ENCODE data around the gene ATP6V0E1. TPM values are rescaled to one million over a fixed set of nuclear protein-coding genes. Genes with fewer than 3 reads are reported as not detected.
A peak's percentile ranks its signal among the peaks of the same experiment; 100 is the strongest.
"Not testable (repeated sequence)": the region's sequence is repeated elsewhere in the genome, so short reads cannot be mapped to it uniquely, and the experiment has no call there.

ATP6V0E1 gene
- total RNA-seq, 1 donor from 2014 or later: 91.3 TPM

DNA sequence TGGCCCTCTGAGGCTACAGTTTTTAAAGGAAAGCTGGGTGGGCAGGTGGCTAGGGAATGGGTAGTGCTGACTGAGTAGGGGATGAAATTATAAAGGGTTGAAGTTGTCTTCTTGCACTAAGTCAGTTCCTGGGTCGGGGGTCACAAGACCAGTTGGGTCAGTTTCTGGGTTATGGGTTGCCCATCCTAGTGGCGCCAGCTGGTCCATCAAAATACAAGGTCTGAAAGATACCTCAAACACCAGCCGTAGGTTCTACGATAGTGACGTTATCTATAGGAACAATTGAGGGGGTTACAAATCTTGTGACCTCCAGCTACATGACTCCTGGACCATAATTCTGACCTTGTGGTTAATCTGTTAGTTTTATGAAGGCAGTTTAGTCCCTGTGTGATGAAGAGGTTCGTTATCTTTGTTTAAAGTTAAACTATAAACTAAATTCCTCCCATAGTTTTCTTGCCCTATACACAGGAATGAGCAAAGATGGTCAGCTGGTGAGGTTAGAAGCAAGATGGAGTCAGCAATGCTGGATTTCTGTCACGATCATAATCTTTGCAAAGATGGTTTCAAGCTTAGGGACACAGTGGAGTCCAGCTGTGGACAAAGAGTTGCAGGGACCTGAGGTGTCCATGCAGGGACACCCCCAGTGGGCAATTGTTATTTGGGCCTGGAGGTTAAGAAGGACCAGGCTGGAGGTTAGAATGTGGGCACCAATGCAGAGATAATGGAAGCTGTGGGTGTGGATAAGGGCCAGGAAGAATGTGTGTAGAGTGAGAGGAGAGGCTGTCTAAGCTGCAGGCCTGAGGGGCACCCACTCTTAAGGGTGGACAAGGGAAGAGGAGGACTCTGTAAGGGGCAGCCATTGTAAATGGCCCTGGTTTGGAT lies 58.6 kb downstream of the ATP6V0E1 start:
- H3K4me1 ChIP-seq (ENCODE audit: control insufficient read depth in 3 of 3, insufficient read depth in 3 of 3, low read length in 3 of 3): no peaks in the 10 kb centered on the region
- H3K27me3 ChIP-seq (ENCODE audit: control insufficient read depth in 3 of 3, insufficient read depth in 3 of 3, low read length in 3 of 3): no peaks in the 10 kb centered on the region
- no peak overlapping the region for H3K4me3 ChIP-seq (ENCODE audit: low read length in 3 of 3)
- no peak overlapping the region for H3K27ac ChIP-seq (ENCODE audit: low read depth, low read length)
- H3K9me3 ChIP-seq (ENCODE audit: control insufficient read depth in 3 of 3, low read length in 3 of 3): no peaks in the 10 kb centered on the region
- H3K36me3 ChIP-seq (ENCODE audit: control insufficient read depth in 3 of 3, insufficient read depth in 3 of 3, low read length in 3 of 3): no peaks in the 10 kb centered on the region
- H3K9ac ChIP-seq (ENCODE audit: low read depth in 1 of 3, low read length in 3 of 3): no peak overlapping the region

DNA sequence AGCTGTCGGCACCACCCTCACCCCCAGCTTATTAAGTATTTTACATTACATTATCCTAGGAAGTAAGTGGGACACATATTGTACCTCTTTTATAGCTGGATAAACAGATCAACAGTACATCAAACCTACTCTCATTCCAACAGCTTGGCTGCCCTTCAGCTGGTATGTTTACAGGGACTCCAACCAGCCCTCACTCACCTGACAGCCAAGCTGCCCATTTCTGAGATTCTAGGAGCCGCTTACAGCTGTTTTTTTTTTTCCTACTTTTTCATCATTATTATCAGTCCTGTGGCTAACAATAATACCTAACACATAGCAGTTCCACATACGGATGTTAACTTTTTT lies 59.2 kb downstream of the ATP6V0E1 start:
- Histone ChIP-seq H3K27me3 (ENCODE audit: control insufficient read depth in 3 of 3, insufficient read depth in 3 of 3, low read length in 3 of 3) (peaks cover 0 to 2% (median 0%) of the 10 kb centered on the region in 3 donors), H3K4me3 (ENCODE audit: low read length in 3 of 3) (no peak overlapping the region), H3K27ac (ENCODE audit: low read depth, low read length) (no peak overlapping the region), H3K9ac (ENCODE audit: low read depth in 1 of 3, low read length in 3 of 3) (no peak overlapping the region), H3K36me3 (ENCODE audit: control insufficient read depth in 3 of 3, insufficient read depth in 3 of 3, low read length in 3 of 3) (no peaks in the 10 kb centered on the region), H3K9me3 (ENCODE audit: control insufficient read depth in 3 of 3, low read length in 3 of 3) (no peaks in the 10 kb centered on the region), H3K4me1 (ENCODE audit: control insufficient read depth in 3 of 3, insufficient read depth in 3 of 3, low read length in 3 of 3) (no peaks in the 10 kb centered on the region)

DNA sequence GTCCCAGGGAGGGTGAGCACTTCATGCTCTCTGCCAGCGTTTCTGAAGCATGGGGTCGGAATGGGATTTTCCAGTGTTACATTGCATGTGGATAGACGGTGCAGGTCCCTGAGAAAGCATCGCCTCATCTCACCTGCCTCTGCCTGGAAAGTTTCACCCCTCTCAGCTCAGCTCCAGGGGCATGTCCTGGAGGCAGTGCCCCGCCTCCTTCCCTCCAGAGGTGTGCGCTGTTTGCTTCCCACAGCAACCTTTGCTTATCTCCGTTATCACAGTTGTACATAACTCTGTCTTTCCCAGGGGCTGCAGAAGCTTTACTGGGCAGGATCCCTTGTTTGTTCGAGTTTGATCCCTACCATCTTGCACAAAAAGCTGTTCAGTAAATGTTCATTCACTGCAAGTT lies 61.9 kb downstream of the ATP6V0E1 start:
- Histone ChIP-seq H3K36me3 (ENCODE audit: control insufficient read depth in 3 of 3, insufficient read depth in 3 of 3, low read length in 3 of 3) (no peaks in the 10 kb centered on the region), H3K27me3 (ENCODE audit: control insufficient read depth in 3 of 3, insufficient read depth in 3 of 3, low read length in 3 of 3) (peaks cover 5 to 9% (median 5%) of the 10 kb centered on the region in 3 donors), H3K27ac (ENCODE audit: low read depth, low read length) (no peak overlapping the region), H3K9me3 (ENCODE audit: control insufficient read depth in 3 of 3, low read length in 3 of 3) (no peaks in the 10 kb centered on the region), H3K4me1 (ENCODE audit: control insufficient read depth in 3 of 3, insufficient read depth in 3 of 3, low read length in 3 of 3) (no peaks in the 10 kb centered on the region), H3K9ac (ENCODE audit: low read depth in 1 of 3, low read length in 3 of 3) (no peak overlapping the region), H3K4me3 (ENCODE audit: low read length in 3 of 3) (no peak overlapping the region)

DNA sequence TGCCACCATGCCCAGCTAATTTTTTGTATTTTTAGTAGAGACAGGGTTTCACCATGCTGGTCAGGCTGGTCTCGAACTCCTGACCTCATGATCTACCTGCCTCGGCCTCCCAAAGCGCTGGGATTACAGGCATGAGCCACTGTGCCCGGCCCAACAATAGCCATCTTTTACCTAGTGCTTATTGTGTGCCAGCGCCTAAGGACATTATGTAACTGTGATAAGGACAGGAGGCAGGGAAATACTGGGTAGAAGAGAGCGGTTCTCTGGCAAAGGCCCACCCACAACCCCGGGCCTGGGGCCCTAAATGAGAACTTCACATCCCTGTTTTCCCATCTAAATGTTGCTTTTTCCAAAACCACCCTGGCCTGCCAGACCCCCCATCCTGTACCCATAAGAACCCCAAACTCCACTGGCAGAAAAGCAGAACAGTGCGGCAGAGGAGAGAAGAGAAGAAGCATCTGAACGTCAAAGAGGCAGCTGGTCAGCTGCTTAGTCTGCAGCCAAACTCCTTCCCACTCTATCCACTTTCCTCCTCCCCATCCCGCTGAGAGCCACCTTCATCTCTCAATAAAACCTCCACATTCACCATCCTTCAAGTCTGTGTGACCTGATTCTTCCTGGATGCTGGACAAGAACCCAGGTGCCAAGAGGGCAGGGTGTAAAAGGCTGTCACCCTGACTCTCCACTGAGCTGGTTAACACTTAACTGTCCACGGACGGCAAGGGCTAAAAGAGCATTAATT lies 63.7 kb downstream of the ATP6V0E1 start:
- not testable (repeated sequence) for H3K27me3 ChIP-seq (ENCODE audit: control insufficient read depth in 3 of 3, insufficient read depth in 3 of 3, low read length in 3 of 3); H3K27ac ChIP-seq (ENCODE audit: low read depth, low read length); H3K36me3 ChIP-seq (ENCODE audit: control insufficient read depth in 3 of 3, insufficient read depth in 3 of 3, low read length in 3 of 3); H3K9ac ChIP-seq (ENCODE audit: low read depth in 1 of 3, low read length in 3 of 3); H3K4me1 ChIP-seq (ENCODE audit: control insufficient read depth in 3 of 3, insufficient read depth in 3 of 3, low read length in 3 of 3); H3K4me3 ChIP-seq (ENCODE audit: low read length in 3 of 3); H3K9me3 ChIP-seq (ENCODE audit: control insufficient read depth in 3 of 3, low read length in 3 of 3)

DNA sequence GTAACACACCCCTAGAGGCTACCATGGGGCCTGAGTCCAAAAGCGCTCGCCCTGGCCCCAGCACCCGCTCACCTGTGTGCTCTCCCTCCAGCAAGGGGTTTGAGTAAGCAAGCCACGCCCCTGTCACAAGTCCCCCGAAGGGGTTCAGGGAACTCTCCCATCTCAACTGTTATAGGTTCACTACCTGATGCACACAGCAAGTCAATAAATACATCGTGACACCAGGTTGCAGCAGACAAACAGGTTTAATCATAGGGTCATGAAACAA lies 64.2 kb downstream of the ATP6V0E1 start:
- H3K27ac ChIP-seq (ENCODE audit: low read depth, low read length): no peak overlapping the region
- H3K4me3 ChIP-seq (ENCODE audit: low read length in 3 of 3): no peak overlapping the region
- peaks cover 5 to 9% (median 6%) of the 10 kb centered on the region in 3 donors for H3K27me3 ChIP-seq (ENCODE audit: control insufficient read depth in 3 of 3, insufficient read depth in 3 of 3, low read length in 3 of 3)
- no peaks in the 10 kb centered on the region for H3K36me3 ChIP-seq (ENCODE audit: control insufficient read depth in 3 of 3, insufficient read depth in 3 of 3, low read length in 3 of 3)
- H3K9me3 ChIP-seq (ENCODE audit: control insufficient read depth in 3 of 3, low read length in 3 of 3): no peaks in the 10 kb centered on the region
- H3K9ac ChIP-seq (ENCODE audit: low read depth in 1 of 3, low read length in 3 of 3): no peak overlapping the region
- H3K4me1 ChIP-seq (ENCODE audit: control insufficient read depth in 3 of 3, insufficient read depth in 3 of 3, low read length in 3 of 3): no peaks in the 10 kb centered on the region

DNA sequence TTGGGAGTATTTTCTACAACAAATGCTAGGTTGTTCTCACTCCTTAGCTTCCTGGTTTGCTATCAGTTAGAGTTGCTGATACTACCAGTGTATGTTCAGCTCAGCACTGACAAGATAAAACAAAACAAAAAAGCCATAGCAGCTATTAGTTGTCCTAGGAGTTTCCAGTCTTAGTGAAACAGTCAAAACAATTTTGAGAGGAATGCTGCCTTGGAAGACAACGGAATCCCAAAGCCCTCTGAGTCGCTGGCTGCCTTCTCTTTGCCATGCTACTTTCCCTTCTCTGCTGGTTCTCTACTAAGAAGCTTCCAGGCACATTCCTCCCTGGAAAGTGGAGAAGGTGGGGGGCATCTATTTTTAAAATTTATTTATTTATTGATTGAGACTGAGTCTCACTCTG lies 67.2 kb downstream of the ATP6V0E1 start:
- Histone ChIP-seq H3K9me3 (ENCODE audit: control insufficient read depth in 3 of 3, low read length in 3 of 3) (no peaks in the 10 kb centered on the region), H3K27me3 (ENCODE audit: control insufficient read depth in 3 of 3, insufficient read depth in 3 of 3, low read length in 3 of 3) (peaks cover 5 to 9% (median 6%) of the 10 kb centered on the region in 3 donors), H3K9ac (ENCODE audit: low read depth in 1 of 3, low read length in 3 of 3) (no peak overlapping the region), H3K4me1 (ENCODE audit: control insufficient read depth in 3 of 3, insufficient read depth in 3 of 3, low read length in 3 of 3) (peaks cover 5 to 6% (median 6%) of the 10 kb centered on the region in 3 donors), H3K27ac (ENCODE audit: low read depth, low read length) (no peak overlapping the region), H3K4me3 (ENCODE audit: low read length in 3 of 3) (no peak overlapping the region), H3K36me3 (ENCODE audit: control insufficient read depth in 3 of 3, insufficient read depth in 3 of 3, low read length in 3 of 3) (no peaks in the 10 kb centered on the region)

DNA sequence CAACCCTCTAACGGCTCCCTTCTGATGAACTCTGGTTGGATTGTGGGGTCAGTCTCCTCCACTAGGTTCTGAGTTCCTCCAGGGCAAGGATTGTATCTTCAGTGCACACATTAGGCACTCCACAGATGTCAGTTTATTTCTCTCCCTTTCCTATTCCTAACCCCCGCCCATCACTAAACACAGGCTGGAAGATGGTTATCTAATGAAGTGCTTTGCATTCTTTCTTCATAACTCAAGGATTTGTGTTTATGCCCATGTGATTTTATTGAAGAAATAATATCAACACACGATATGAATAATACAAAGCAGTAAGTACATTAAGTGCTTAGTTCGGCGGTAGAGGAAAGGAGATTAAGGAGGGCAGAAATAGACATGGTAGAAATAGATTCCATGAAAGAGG lies 68.2 kb downstream of the ATP6V0E1 start:
- Histone ChIP-seq H3K4me3 (ENCODE audit: low read length in 3 of 3) (no peak overlapping the region), H3K9ac (ENCODE audit: low read depth in 1 of 3, low read length in 3 of 3) (no peak overlapping the region), H3K4me1 (ENCODE audit: control insufficient read depth in 3 of 3, insufficient read depth in 3 of 3, low read length in 3 of 3) (peaks cover 5 to 7% (median 6%) of the 10 kb centered on the region in 3 donors)

DNA sequence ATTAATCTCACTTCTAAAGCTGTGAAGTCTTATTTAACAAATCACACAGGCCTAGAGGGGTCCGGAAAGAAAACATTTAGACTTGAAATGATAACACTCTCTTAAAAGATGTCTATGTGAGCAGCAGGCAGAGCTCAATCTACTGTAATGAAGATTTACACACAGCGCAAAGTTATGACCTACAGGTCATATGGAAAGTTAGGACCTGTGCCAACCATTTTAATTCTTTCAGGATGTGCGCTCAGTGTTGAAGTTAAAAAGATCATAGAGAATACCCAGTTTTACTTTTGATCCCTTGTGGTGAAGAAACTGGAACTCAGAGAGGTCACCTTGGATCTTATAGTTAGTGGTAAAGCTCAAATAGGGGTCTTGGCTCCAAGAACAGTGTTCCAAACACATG lies 69.5 kb downstream of the ATP6V0E1 start:
- no peak overlapping the region for H3K4me3 ChIP-seq (ENCODE audit: low read length in 3 of 3)
- peaks cover 9 to 14% (median 11%) of the 10 kb centered on the region in 3 donors for H3K4me1 ChIP-seq (ENCODE audit: control insufficient read depth in 3 of 3, insufficient read depth in 3 of 3, low read length in 3 of 3)
- no peak overlapping the region for H3K9ac ChIP-seq (ENCODE audit: low read depth in 1 of 3, low read length in 3 of 3)
- H3K27me3 ChIP-seq (ENCODE audit: control insufficient read depth in 3 of 3, insufficient read depth in 3 of 3, low read length in 3 of 3): peaks cover 5 to 8% (median 6%) of the 10 kb centered on the region in 3 donors
- H3K36me3 ChIP-seq (ENCODE audit: control insufficient read depth in 3 of 3, insufficient read depth in 3 of 3, low read length in 3 of 3): no peaks in the 10 kb centered on the region
- no peak overlapping the region for H3K27ac ChIP-seq (ENCODE audit: low read depth, low read length)
- H3K9me3 ChIP-seq (ENCODE audit: control insufficient read depth in 3 of 3, low read length in 3 of 3): no peaks in the 10 kb centered on the region

More for the DNA sequence above, 68.2 kb downstream of the ATP6V0E1 start:
- Histone ChIP-seq H3K36me3 (ENCODE audit: control insufficient read depth in 3 of 3, insufficient read depth in 3 of 3, low read length in 3 of 3) (no peaks in the 10 kb centered on the region), H3K9me3 (ENCODE audit: control insufficient read depth in 3 of 3, low read length in 3 of 3) (no peaks in the 10 kb centered on the region), H3K27me3 (ENCODE audit: control insufficient read depth in 3 of 3, insufficient read depth in 3 of 3, low read length in 3 of 3) (peaks cover 5 to 9% (median 6%) of the 10 kb centered on the region in 3 donors), H3K27ac (ENCODE audit: low read depth, low read length) (no peak overlapping the region)

DNA sequence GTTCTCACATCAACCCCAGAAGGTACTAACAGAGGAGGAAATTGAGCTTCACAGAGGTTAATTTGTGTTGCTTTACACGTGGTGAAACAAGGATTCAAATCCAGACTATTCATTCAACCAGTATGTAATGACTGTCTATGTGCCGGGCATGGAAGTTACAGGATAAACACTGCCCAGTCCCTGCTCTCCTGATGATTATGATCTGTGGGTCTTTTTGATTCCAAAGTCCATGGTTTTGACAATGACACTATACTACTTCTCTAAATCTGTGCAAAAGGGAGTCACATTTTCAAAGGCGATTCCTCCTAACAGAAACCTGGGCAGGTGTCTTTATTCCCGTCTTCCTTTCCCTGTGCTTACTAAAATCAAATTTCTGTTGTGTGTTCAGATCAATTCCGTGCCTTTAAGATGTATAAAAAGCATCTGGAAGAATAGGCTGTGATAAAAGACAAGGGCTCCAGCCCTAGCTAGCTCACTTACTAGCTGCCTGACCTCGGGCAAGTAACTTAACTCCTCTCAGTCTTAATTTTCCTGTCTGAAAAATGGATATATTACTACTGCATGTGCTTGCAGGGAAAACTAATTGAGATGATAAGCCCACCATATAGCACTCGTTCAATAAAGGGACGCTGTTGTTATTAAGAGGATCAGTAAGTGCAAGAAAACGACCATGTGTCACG lies 71.6 kb downstream of the ATP6V0E1 start:
- peaks cover 11 to 17% (median 13%) of the 10 kb centered on the region in 3 donors for H3K4me1 ChIP-seq (ENCODE audit: control insufficient read depth in 3 of 3, insufficient read depth in 3 of 3, low read length in 3 of 3)
- no peak overlapping the region for H3K27ac ChIP-seq (ENCODE audit: low read depth, low read length)
- peak overlapping the region; percentile 89 to 98 (median 93) for H3K4me3 ChIP-seq (ENCODE audit: low read length in 3 of 3)
- H3K36me3 ChIP-seq (ENCODE audit: control insufficient read depth in 3 of 3, insufficient read depth in 3 of 3, low read length in 3 of 3): no peaks in the 10 kb centered on the region
- H3K9me3 ChIP-seq (ENCODE audit: control insufficient read depth in 3 of 3, low read length in 3 of 3): no peaks in the 10 kb centered on the region
- peak overlapping the region; percentile 76 to 90 (median 89) for H3K9ac ChIP-seq (ENCODE audit: low read depth in 1 of 3, low read length in 3 of 3)
- H3K27me3 ChIP-seq (ENCODE audit: control insufficient read depth in 3 of 3, insufficient read depth in 3 of 3, low read length in 3 of 3): peaks cover 0 to 4% (median under 1%) of the 10 kb centered on the region in 3 donors

DNA sequence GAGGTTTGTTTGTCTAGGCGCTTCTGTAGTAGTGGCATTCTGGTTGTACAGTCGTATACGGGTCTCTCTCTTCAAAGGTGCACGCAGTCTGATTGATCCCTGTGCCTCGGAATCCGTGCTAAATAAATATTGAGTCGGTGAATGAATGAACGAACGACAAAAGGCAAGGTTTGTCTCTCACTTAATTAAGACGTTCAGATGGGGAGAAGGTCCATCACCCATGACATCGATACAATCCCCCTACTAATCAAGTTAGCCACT lies 72.1 kb downstream of the ATP6V0E1 start:
- Histone ChIP-seq H3K27ac (ENCODE audit: low read depth, low read length) (no peak overlapping the region), H3K9ac (ENCODE audit: low read depth in 1 of 3, low read length in 3 of 3) (peak overlapping the region; percentile 76 to 90 (median 89)), H3K27me3 (ENCODE audit: control insufficient read depth in 3 of 3, insufficient read depth in 3 of 3, low read length in 3 of 3) (no peaks in the 10 kb centered on the region)

More for the DNA sequence above, 72.1 kb downstream of the ATP6V0E1 start:
- peak overlapping the region; percentile 89 to 98 (median 93) for H3K4me3 ChIP-seq (ENCODE audit: low read length in 3 of 3)
- no peaks in the 10 kb centered on the region for H3K9me3 ChIP-seq (ENCODE audit: control insufficient read depth in 3 of 3, low read length in 3 of 3)
- no peaks in the 10 kb centered on the region for H3K36me3 ChIP-seq (ENCODE audit: control insufficient read depth in 3 of 3, insufficient read depth in 3 of 3, low read length in 3 of 3)
- H3K4me1 ChIP-seq (ENCODE audit: control insufficient read depth in 3 of 3, insufficient read depth in 3 of 3, low read length in 3 of 3): peaks cover 11 to 17% (median 13%) of the 10 kb centered on the region in 3 donors
